Activated T-helper 17 cell treated with anti-CD3 and anti-CD28 coated beads, Interleukin-2, amount 50 U/mL, for 72 hours (primary cell): ENCODE measurements around the gene BIVM. TPM values are rescaled to one million over a fixed set of nuclear protein-coding genes. Genes with fewer than 3 reads are reported as not detected.

ENCODE experiments used
- ATAC-seq: fragments of 150-1000 bp; cut with Tn5 transposase; replicated peaks from 2 replicates; pipeline ENCODE4 v1.10.0; 2021; ENCODE audit warnings: mild to moderate bottlenecking, moderate library complexity
- H3K27ac Mint-ChIP-seq: one replicate; pipeline ENCODE4 v1.8.0; 2022; ENCODE audit warnings: mixed read lengths
- H3K27me3 Mint-ChIP-seq: one replicate; pipeline ENCODE4 v1.8.0; 2022; ENCODE audit warnings: mixed read lengths
- H3K36me3 Mint-ChIP-seq: one replicate; pipeline ENCODE4 v1.8.0; 2022; ENCODE audit warnings: low read depth, mild to moderate bottlenecking, mixed read lengths
- H3K4me1 Mint-ChIP-seq: one replicate; pipeline ENCODE4 v1.8.0; 2022; ENCODE audit warnings: mixed read lengths
- H3K4me3 Mint-ChIP-seq: one replicate; pipeline ENCODE4 v1.8.0; 2022; ENCODE audit warnings: mild to moderate bottlenecking, mixed read lengths
- H3K9me3 Mint-ChIP-seq: one replicate; pipeline ENCODE4 v1.8.0; 2022; ENCODE audit warnings: mixed read lengths
- total RNA-seq, 2 donors: library from RNA; stranded (reverse); gene quantifications; one replicate each; pipeline ENCODE4 v1.2.3, GENCODE V29; 2022

Gene BIVM
- 10 to 100 TPM; 10.1 to 19.5 TPM for total RNA-seq

GRCh38 chr13:102798581-102799425 lies at the start of gene BIVM, which contains the start of gene POGLUT2:
TSS of gene BIVM (plus strand) at chr13:102799119. CDS start at chr13:102807268, 8,149 bp downstream.
TSS of gene POGLUT2 (minus strand) at chr13:102798976. CDS start at chr13:102798670, 306 bp downstream.
- Mint-ChIP-seq H3K27ac (peak within 1 kb of the TSS; percentile 15), H3K4me3 (peak within 1 kb of the TSS; percentile 86), H3K36me3 (no peaks in the 10 kb centered on the region), H3K9me3 (no peaks in the 10 kb centered on the region), H3K4me1 (peaks cover 8% of the 10 kb centered on the region), H3K27me3 (no peaks in the 10 kb centered on the region)
- peak; percentile 81 for ATAC-seq

DNA sequence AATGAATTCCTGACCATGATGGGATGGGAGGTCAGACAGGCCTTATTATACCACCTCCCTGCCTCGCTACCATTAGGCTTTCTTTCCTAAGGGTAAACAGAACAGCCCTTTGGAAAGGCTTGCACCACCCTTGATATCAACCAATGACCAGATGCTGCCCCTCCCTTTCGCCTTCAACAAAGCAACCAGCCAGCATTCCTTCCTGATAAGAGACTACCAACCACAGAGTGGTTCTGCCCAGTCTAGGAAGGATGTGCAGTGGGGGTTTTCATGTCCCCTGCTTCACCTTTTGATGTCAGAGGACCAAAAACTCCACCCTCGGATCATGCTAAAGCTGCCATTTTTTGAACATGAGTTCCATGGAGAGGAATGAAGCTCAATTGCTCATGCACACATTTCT lies 47.0 kb upstream of the BIVM start:
- no peak overlapping the region for H3K27ac Mint-ChIP-seq
- ATAC-seq: no peak
- no peaks in the 10 kb centered on the region for H3K36me3 Mint-ChIP-seq
- H3K4me1 Mint-ChIP-seq: no peaks in the 10 kb centered on the region
- no peak overlapping the region for H3K4me3 Mint-ChIP-seq
- peaks cover 3% of the 10 kb centered on the region for H3K9me3 Mint-ChIP-seq
- peaks cover 16% of the 10 kb centered on the region for H3K27me3 Mint-ChIP-seq

GRCh38 chr13:102757006-102757405 lies 41.9 kb upstream of the BIVM start:
- Mint-ChIP-seq H3K9me3 (no peaks in the 10 kb centered on the region), H3K27me3 (no peaks in the 10 kb centered on the region)
- no peak for ATAC-seq

DNA sequence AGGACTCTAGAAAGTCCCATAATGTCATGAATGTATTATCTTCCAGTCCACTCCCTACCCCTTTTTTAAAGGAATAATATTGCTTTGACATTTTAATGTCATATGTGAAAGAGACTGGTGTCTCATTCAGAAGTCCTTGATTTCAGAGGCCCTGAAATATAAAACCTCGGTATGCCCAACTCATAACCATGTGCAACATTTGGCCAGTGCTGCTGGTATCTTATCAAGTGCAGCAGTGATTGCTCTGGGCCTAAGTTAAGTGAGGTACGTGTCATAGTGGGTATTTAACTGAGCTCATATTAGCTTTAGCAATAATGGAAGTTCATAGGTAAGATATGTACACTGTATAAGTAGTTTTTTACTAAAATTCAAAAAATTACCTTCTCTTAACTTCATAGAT lies 40.1 kb upstream of the BIVM start:
- H3K27me3 Mint-ChIP-seq: no peaks in the 10 kb centered on the region
- H3K9me3 Mint-ChIP-seq: no peaks in the 10 kb centered on the region
- no peak overlapping the region for H3K27ac Mint-ChIP-seq
- H3K36me3 Mint-ChIP-seq: no peaks in the 10 kb centered on the region
- ATAC-seq: no peak
- H3K4me3 Mint-ChIP-seq: no peak overlapping the region
- H3K4me1 Mint-ChIP-seq: no peaks in the 10 kb centered on the region

More at GRCh38 chr13:102757006-102757405, 41.9 kb upstream of the BIVM start:
- Mint-ChIP-seq H3K4me1 (no peaks in the 10 kb centered on the region), H3K4me3 (no peak overlapping the region), H3K27ac (no peak overlapping the region), H3K36me3 (no peaks in the 10 kb centered on the region)

DNA sequence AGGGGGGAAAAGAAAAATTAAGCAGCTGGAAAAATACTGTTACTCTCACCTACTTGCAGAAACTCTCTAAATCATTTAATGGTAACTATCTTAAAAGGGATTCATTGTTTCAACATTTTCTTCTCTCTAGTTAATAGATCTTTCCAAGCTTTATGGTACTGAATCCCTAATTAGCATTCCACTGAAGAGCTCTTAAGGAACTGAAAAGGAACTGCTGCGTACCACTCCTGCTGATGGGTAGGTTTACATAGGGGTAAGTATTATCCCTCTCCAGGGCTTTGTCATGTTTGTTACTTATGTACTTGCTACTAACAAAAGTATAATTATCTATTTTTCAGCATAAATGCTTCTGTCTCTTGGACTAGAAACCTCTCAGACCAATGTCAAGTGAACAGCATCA lies 37.8 kb upstream of the BIVM start:
- Mint-ChIP-seq H3K27ac (no peak overlapping the region), H3K36me3 (no peaks in the 10 kb centered on the region), H3K9me3 (no peaks in the 10 kb centered on the region), H3K4me3 (no peak overlapping the region), H3K4me1 (no peaks in the 10 kb centered on the region), H3K27me3 (no peaks in the 10 kb centered on the region)
- ATAC-seq: no peak

GRCh38 chr13:102763741-102764140 lies 35.2 kb upstream of the BIVM start:
- Mint-ChIP-seq H3K9me3 (no peaks in the 10 kb centered on the region), H3K4me3 (no peak overlapping the region), H3K36me3 (peaks cover 19% of the 10 kb centered on the region), H3K27ac (no peak overlapping the region), H3K27me3 (no peaks in the 10 kb centered on the region), H3K4me1 (no peaks in the 10 kb centered on the region)
- ATAC-seq: no peak

DNA sequence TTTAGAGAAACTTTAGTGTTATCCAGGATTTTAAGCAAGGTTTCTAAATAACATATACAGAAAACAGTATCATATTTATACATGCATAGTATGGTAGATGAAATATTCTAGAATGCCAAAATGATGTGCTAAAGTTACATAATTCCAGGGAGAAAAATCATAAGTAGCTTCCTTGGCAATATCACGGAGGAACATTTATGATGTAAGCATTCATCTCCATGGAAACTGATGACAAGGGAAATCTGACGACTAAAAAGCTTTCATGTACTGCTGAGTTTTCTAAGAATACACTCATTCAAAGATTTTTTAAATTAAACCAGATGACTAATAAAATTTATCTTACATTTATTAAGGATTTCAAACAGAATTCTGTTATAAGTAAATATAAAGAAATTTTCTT lies 30.0 kb upstream of the BIVM start:
- H3K27ac Mint-ChIP-seq: no peak overlapping the region
- H3K9me3 Mint-ChIP-seq: no peaks in the 10 kb centered on the region
- H3K36me3 Mint-ChIP-seq: peaks cover 40% of the 10 kb centered on the region
- peaks cover 14% of the 10 kb centered on the region for H3K4me1 Mint-ChIP-seq
- ATAC-seq: no peak
- H3K27me3 Mint-ChIP-seq: no peaks in the 10 kb centered on the region
- no peak overlapping the region for H3K4me3 Mint-ChIP-seq

- Mint-ChIP-seq H3K27me3 (no peaks in the 10 kb centered on the region), H3K9me3 (no peaks in the 10 kb centered on the region), H3K4me3 (peak overlapping the region; percentile 15), H3K4me1 (peaks cover 14% of the 10 kb centered on the region), H3K27ac (peak overlapping the region; percentile 65), H3K36me3 (peaks cover 46% of the 10 kb centered on the region)
- no peak for ATAC-seq
Measured at GRCh38 chr13:102769679-102770078, 29.2 kb upstream of the BIVM start.

DNA sequence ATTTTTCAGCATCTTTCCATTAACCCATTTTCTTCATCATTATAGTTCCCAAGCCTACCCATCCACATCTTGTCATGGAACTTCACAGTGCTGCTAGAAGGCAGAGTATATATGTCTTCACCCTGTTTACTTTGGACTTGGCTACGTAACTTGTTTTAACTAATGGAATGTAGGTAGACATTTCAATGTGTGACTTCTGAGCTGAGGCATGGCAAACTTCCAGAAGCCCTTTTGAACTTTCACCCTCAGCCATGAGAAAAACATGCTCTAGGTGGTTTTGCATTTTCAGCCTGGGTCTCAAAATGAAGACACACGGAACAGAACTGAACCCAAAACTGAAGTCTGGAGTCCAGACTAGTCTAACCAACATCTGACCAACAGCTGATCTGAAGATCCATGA lies 28.5 kb upstream of the BIVM start:
- no peak overlapping the region for H3K27ac Mint-ChIP-seq
- H3K36me3 Mint-ChIP-seq: peaks cover 46% of the 10 kb centered on the region
- H3K4me3 Mint-ChIP-seq: no peak overlapping the region
- peaks cover 14% of the 10 kb centered on the region for H3K4me1 Mint-ChIP-seq
- no peaks in the 10 kb centered on the region for H3K27me3 Mint-ChIP-seq
- H3K9me3 Mint-ChIP-seq: no peaks in the 10 kb centered on the region
- ATAC-seq: no peak

DNA sequence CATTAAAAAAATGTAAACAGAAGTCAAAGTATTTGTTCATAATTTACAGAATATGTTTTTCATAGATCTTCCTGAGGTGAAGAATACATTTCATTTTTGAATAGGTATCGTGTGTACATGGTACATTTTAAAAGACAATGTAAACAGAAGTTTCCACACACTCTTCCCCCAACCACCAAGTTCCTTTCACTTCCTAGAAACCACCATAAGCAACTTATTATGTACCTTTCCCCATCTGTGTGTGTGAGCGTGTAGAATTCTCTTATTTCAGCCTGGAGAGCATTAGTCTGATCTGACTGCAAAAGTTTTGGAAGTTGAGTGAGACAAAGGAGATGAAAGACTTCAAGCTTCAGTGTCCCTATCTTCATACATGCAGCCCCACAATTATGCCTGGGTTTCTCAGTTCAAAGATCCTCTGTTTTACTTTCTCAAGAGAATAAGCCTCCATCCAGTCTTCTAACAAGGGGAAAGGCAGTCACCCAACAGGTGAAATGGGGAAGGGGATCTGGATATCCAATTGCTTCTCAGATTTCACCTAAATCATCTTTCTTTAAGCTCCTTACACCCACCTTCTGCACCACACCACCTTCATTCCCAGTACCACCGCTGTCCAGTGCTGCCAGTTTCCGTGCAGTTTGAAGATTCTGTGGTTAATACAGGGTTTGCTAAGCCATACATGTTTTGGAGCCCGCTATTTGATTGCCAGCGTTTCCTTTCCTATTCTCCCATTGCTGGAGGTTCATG lies 27.4 kb upstream of the BIVM start:
- H3K4me3 Mint-ChIP-seq: peak overlapping the region; percentile 91
- peaks cover 14% of the 10 kb centered on the region for H3K4me1 Mint-ChIP-seq
- no peaks in the 10 kb centered on the region for H3K27me3 Mint-ChIP-seq
- no peaks in the 10 kb centered on the region for H3K9me3 Mint-ChIP-seq
- H3K27ac Mint-ChIP-seq: no peak overlapping the region
- no peak for ATAC-seq
- H3K36me3 Mint-ChIP-seq: peaks cover 44% of the 10 kb centered on the region

DNA sequence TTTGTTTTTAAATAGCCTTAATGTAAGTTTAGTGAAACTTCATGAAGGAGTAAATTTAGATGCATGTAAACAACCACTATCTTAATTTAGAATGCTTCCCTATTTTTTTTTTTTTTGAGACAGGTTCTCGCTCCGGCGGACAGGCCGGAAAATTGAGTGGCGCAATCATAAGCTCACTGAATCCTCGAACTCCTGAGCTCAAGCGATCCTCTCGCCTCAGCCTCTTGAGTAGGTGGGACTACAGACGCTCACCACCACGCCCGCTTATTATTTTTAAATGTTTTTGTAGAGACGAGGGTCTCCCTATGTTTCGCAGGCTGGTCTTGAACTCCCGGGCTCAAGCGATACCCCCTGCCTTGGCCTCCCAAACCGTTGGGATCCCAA lies 26.9 kb upstream of the BIVM start:
- Mint-ChIP-seq H3K27ac (no peak overlapping the region), H3K4me3 (peak overlapping the region; percentile 91), H3K9me3 (no peaks in the 10 kb centered on the region), H3K36me3 (peaks cover 38% of the 10 kb centered on the region), H3K4me1 (peaks cover 14% of the 10 kb centered on the region), H3K27me3 (no peaks in the 10 kb centered on the region)
- no peak for ATAC-seq

GRCh38 chr13:102773441-102774213 lies 25.3 kb upstream of the BIVM start, which contains the start of gene TEX30:
TSS of gene TEX30 (minus strand) at chr13:102773786. CDS start at chr13:102770026, 3,760 bp downstream.
- Mint-ChIP-seq H3K4me1 (peaks cover 14% of the 10 kb centered on the region), H3K27ac (peak within 1 kb of the TSS; percentile 72), H3K9me3 (no peaks in the 10 kb centered on the region), H3K27me3 (no peaks in the 10 kb centered on the region), H3K4me3 (peak within 1 kb of the TSS; percentile 91), H3K36me3 (peaks cover 27% of the 10 kb centered on the region)
- peak; percentile 96 for ATAC-seq

DNA sequence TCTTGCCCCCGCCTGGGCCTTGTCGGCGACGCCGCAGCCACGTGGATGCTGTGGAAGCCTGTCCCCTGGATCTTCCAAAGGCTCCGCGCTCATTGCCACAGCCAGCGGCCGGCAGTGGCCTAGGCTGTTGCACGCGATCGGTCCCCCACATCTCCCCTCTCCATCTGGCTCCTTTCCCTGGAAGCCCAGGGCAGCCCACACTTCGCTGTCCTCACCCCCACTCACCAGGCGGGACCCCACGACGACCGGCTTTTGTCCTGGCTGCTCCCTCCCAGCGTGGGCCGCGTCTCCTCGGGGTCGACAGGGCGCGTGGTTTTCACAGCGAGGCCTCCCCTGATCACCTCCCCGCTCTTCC lies 24.7 kb upstream of the BIVM start:
- Mint-ChIP-seq H3K4me1 (peaks cover 14% of the 10 kb centered on the region), H3K36me3 (peaks cover 27% of the 10 kb centered on the region), H3K9me3 (no peaks in the 10 kb centered on the region), H3K27me3 (no peaks in the 10 kb centered on the region), H3K4me3 (peak overlapping the region; percentile 91), H3K27ac (peak overlapping the region; percentile 72)
- no peak for ATAC-seq
